Measurements from ENCODE around the gene APOL6.

DNA sequence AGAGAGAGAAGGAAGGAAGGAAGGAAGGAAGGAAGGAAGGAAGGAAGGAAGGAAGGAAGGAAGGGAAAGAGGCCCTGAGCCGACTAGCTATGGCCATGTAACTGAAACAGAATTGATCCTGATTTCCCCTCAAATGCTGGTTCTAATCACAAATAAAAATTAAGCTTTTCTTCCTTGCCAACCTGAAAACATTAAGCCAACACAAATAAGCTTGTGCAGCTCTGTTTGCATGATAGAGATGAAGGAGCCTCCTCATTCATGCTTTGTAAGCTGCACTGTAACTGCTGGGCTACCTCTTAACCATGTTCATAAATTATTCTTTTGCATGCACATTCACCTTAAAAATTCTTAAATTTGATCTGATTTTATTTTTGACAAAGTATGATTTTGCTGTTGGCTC, 41.8 kb downstream of the APOL6 start:
- TF ChIP-seq EZH2 (IDR thresholded peaks at IDR 0.05; ENCODE audit: low read length): no peak
- TF ChIP-seq, protein P1, sequence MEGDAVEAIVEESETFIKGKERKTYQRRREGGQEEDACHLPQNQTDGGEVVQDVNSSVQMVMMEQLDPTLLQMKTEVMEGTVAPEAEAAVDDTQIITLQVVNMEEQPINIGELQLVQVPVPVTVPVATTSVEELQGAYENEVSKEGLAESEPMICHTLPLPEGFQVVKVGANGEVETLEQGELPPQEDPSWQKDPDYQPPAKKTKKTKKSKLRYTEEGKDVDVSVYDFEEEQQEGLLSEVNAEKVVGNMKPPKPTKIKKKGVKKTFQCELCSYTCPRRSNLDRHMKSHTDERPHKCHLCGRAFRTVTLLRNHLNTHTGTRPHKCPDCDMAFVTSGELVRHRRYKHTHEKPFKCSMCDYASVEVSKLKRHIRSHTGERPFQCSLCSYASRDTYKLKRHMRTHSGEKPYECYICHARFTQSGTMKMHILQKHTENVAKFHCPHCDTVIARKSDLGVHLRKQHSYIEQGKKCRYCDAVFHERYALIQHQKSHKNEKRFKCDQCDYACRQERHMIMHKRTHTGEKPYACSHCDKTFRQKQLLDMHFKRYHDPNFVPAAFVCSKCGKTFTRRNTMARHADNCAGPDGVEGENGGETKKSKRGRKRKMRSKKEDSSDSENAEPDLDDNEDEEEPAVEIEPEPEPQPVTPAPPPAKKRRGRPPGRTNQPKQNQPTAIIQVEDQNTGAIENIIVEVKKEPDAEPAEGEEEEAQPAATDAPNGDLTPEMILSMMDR (optimal IDR thresholded peaks at IDR 0.05 in 1 of 3, IDR thresholded peaks at IDR 0.05 in 1 of 3, conservative IDR thresholded peaks at IDR 0.05 in 1 of 3; ENCODE audit: extremely low read depth in 1 of 3, insufficient read depth in 2 of 3, low read length in 3 of 3): no peak

All from keratinocyte (primary cell).